ENCODE results near the gene RASA4B. TPM values are rescaled to one million over a fixed set of nuclear protein-coding genes. Genes with fewer than 3 reads are reported as not detected.
"Not testable (repeated sequence)": the region's sequence is repeated elsewhere in the genome, so short reads cannot be mapped to it uniquely, and the experiment has no call there.

RASA4B gene
- total RNA-seq, 1 donor from 2014 or later: 2.3 TPM

GRCh38 chr7:102455596-102455995 is 62.0 kb downstream of the RASA4B start:
- DNase-seq (ENCODE audit: low read depth): no peak
- H3K4me3 ChIP-seq (ENCODE audit: low read depth, low read length): no peak overlapping the region
- no peak for TF ChIP-seq CTCF (conservative IDR thresholded peaks at IDR 0.05; ENCODE audit: low read depth, low read length)

- H3K4me3 ChIP-seq (ENCODE audit: low read depth, low read length); DNase-seq (ENCODE audit: low read depth): not testable (repeated sequence)
These were observed 62.6 kb downstream of the RASA4B start for GRCh38 chr7:102454932-102455331.

- TF ChIP-seq CTCF (conservative IDR thresholded peaks at IDR 0.05; ENCODE audit: low read depth, low read length): no peak
- no peak for DNase-seq (ENCODE audit: low read depth)
- no peak overlapping the region for H3K4me3 ChIP-seq (ENCODE audit: low read depth, low read length)
These were observed 63.1 kb downstream of the RASA4B start for GRCh38 chr7:102454468-102454867.

GRCh38 chr7:102453319-102453718 is 64.3 kb downstream of the RASA4B start:
- no peak overlapping the region for H3K4me3 ChIP-seq (ENCODE audit: low read depth, low read length)
- no peak for TF ChIP-seq CTCF (conservative IDR thresholded peaks at IDR 0.05; ENCODE audit: low read depth, low read length)
- DNase-seq (ENCODE audit: low read depth): no peak

- DNase-seq (ENCODE audit: low read depth): no peak
- TF ChIP-seq CTCF (conservative IDR thresholded peaks at IDR 0.05; ENCODE audit: low read depth, low read length): no peak
- H3K4me3 ChIP-seq (ENCODE audit: low read depth, low read length): no peak overlapping the region
These were observed 65.1 kb downstream of the RASA4B start for GRCh38 chr7:102452451-102452850.

- peak overlapping the region; percentile 21 for H3K4me3 ChIP-seq (ENCODE audit: low read depth, low read length)
- peak; percentile 21 for TF ChIP-seq CTCF (conservative IDR thresholded peaks at IDR 0.05; ENCODE audit: low read depth, low read length)
- no peak for DNase-seq (ENCODE audit: low read depth)
These were observed 66.1 kb downstream of the RASA4B start for GRCh38 chr7:102451371-102452054.

- TF ChIP-seq CTCF (conservative IDR thresholded peaks at IDR 0.05; ENCODE audit: low read depth, low read length): peak; percentile 36
- DNase-seq (ENCODE audit: low read depth): no peak
These were observed 67.3 kb downstream of the RASA4B start for GRCh38 chr7:102450242-102450641.

More at GRCh38 chr7:102450242-102450641, 67.3 kb downstream of the RASA4B start:
- H3K4me3 ChIP-seq (ENCODE audit: low read depth, low read length): no peak overlapping the region
